C4-2B (cell line): ENCODE measurements around the gene UQCR10.

ENCODE experiments used
- H3K27ac ChIP-seq: fragments of 450-650 bp; 2 replicates; pipeline ENCODE4 v1.5.1; 2017
- CTCF ChIP-seq: fragments of 450-650 bp; conservative IDR thresholded peaks from 2 replicates; pipeline ENCODE4 v1.5.1; 2017; ENCODE audit warnings: mild to moderate bottlenecking
- ZFX ChIP-seq: fragments of 450-650 bp; IDR thresholded peaks from 2 replicates; pipeline ENCODE4 v1.6.1; 2017

UQCR10 gene

GRCh38 chr22:29731058-29731850 is 35.9 kb upstream of the UQCR10 start:
- no peak overlapping the region for H3K27ac ChIP-seq
- TF ChIP-seq CTCF = no peak
- no peak for TF ChIP-seq ZFX

- no peak overlapping the region for H3K27ac ChIP-seq
- TF ChIP-seq ZFX = no peak
These were observed 34.3 kb upstream of the UQCR10 start for GRCh38 chr22:29732883-29733282.

- H3K27ac ChIP-seq = no peak overlapping the region
- TF ChIP-seq ZFX (no peak), CTCF (no peak)
These were observed 33.6 kb upstream of the UQCR10 start for GRCh38 chr22:29733362-29734201.

- TF ChIP-seq ZFX = no peak
- no peak overlapping the region for H3K27ac ChIP-seq
These were observed 32.8 kb upstream of the UQCR10 start for GRCh38 chr22:29734406-29734805.

- no peak for TF ChIP-seq CTCF
- no peak for TF ChIP-seq ZFX
- H3K27ac ChIP-seq = no peak overlapping the region
These were observed 32.3 kb upstream of the UQCR10 start for GRCh38 chr22:29734838-29735237.

- TF ChIP-seq ZFX (no peak), CTCF (no peak)
- H3K27ac ChIP-seq = no peak overlapping the region
These were observed 31.8 kb upstream of the UQCR10 start for GRCh38 chr22:29735416-29735815.

- TF ChIP-seq ZFX (no peak), CTCF (no peak)
These were observed 29.7 kb upstream of the UQCR10 start for GRCh38 chr22:29737251-29738117.

More at GRCh38 chr22:29737251-29738117, 29.7 kb upstream of the UQCR10 start:
- H3K27ac ChIP-seq = no peak overlapping the region
